HG03432 (cell line): ENCODE data around the gene CCDC33.

Experiments used
- ATAC-seq: cut with Tn5 transposase; IDR thresholded peaks from one replicate; pipeline ENCODE4 v1.9.1; 2021; ENCODE audit warnings: mild to moderate bottlenecking, moderate library complexity; ENCODE audit not compliant: unreplicated experiment

Gene CCDC33

GRCh38 chr15:74281147-74282133, 45.3 kb downstream of the CCDC33 start:
- ATAC-seq = no peak

- ATAC-seq = no peak
Observed at GRCh38 chr15:74283368-74283767, 47.2 kb downstream of the CCDC33 start.

- ATAC-seq = no peak
Observed at GRCh38 chr15:74289671-74290070, 53.5 kb downstream of the CCDC33 start.

GRCh38 chr15:74290645-74291044, 54.5 kb downstream of the CCDC33 start:
- ATAC-seq = no peak

- ATAC-seq = no peak
Observed at GRCh38 chr15:74291101-74292071, 55.3 kb downstream of the CCDC33 start.

GRCh38 chr15:74293021-74293810, 57.1 kb downstream of the CCDC33 start:
- ATAC-seq = no peak

- no peak for ATAC-seq
Observed at GRCh38 chr15:74294010-74294409, 57.9 kb downstream of the CCDC33 start.

- ATAC-seq = no peak
Observed at GRCh38 chr15:74295800-74296199, 59.7 kb downstream of the CCDC33 start.

- ATAC-seq = no peak
Observed at GRCh38 chr15:74297887-74298286, 61.8 kb downstream of the CCDC33 start.

- ATAC-seq = no peak
Observed at GRCh38 chr15:74300057-74300795, 64.1 kb downstream of the CCDC33 start.

- ATAC-seq = no peak
Observed at GRCh38 chr15:74301583-74302361, 65.6 kb downstream of the CCDC33 start.

GRCh38 chr15:74302821-74303359, 66.8 kb downstream of the CCDC33 start:
- no peak for ATAC-seq

GRCh38 chr15:74303741-74304309, 67.7 kb downstream of the CCDC33 start:
- ATAC-seq = no peak

- no peak for ATAC-seq
Observed at GRCh38 chr15:74304431-74304830, 68.3 kb downstream of the CCDC33 start.

GRCh38 chr15:74305687-74306086, 69.6 kb downstream of the CCDC33 start:
- no peak for ATAC-seq

GRCh38 chr15:74306781-74307217, 70.7 kb downstream of the CCDC33 start:
- ATAC-seq = no peak

GRCh38 chr15:74307827-74308811, 72.0 kb downstream of the CCDC33 start:
- no peak for ATAC-seq
